Measurements from ENCODE around the gene RBCK1. TPM values are rescaled to one million over a fixed set of nuclear protein-coding genes. Genes with fewer than 3 reads are reported as not detected.
"Not testable (repeated sequence)": the region's sequence is repeated elsewhere in the genome, so short reads cannot be mapped to it uniquely, and the experiment has no call there.

RBCK1 gene
- total RNA-seq, 1 donor from 2014 or later, result 44.2 TPM

DNA sequence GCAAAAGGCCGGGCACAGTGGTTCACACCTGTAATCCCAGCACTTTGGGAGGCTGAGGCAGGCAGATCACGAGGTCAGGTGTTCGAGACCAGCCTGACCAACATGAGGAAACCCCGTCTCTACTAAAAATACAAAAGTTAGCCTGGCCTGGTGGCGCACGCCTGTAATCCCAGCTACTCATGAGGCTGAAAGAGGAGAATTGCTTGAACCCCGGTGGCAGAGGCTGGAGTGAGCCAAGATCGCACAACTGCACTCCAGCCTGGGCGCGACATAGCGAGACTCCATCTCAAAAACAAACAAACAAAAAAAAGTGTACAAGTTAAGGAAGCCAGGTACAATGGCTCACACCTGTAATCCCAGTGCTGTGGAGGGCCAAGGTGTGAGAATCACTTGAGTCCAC lies 43.9 kb downstream of the RBCK1 start:
- DNase-seq; ATAC-seq (ENCODE audit: poor library complexity); intact Hi-C loops (cut with DNase I): not testable (repeated sequence)

DNA sequence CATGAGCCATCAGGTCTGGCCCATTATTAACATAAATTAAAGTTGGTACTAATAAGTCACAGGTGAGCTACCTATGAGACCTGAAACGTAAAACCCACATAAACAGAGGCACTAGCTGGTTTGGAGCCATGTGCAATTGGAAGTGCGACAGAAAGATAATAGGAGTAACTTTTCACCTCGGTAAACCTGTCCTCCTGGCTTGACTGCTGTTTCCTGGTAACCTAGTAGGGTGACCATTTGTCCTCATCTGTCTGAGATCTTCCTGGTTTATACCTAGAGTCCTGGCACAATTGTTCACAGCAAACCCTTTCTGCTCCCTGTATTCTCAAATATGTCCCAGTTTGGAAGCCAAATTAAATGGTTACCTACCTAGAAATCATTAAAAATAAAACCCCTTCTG lies 46.9 kb downstream of the RBCK1 start:
- intact Hi-C loops (cut with DNase I), result no loop called here
- DNase-seq (no peak), ATAC-seq (ENCODE audit: poor library complexity) (no peak)

DNA sequence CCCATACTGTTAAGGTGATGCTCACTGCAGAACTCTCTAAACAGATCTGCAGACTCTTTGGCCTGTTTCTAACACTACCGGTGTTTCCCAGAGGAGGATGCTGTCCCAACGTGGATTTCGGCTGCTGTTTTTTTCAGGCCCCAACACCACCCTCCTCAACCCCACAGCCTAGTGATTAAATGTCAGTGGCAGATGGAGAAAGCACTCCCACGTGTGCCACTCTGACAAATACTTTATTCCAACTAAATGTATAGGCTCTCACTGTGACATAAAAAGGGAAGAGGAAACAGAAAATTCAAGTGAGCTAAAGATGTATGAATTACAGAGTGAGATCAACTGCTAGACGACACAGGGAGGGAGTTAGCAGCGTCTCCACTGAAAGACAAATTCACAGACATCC lies 50.7 kb downstream of the RBCK1 start:
- intact Hi-C loops (cut with DNase I), result no loop called here
- ATAC-seq (ENCODE audit: poor library complexity) (no peak), DNase-seq (no peak)

DNA sequence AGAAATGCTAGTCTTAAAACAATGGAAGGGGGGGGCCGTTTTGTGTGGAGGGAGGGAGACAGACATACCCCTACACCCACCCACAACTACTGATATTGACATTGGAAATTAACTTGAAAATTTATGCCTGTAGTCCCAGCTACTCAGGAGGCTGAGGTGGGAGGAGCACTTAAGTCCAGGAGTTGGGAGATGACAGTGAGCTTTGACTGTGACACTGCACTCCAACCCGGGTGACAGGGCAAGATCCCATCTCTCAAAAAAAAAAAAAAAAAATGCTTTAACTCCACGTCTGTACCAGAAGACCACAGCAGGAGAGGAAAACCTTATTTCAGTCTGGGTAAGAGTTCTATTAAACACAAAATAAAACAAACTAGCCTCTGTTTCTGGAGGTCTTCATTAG lies 52.1 kb downstream of the RBCK1 start:
- no peak for ATAC-seq (ENCODE audit: poor library complexity)
- intact Hi-C loops (cut with DNase I), result no loop called here
- DNase-seq, result no peak

DNA sequence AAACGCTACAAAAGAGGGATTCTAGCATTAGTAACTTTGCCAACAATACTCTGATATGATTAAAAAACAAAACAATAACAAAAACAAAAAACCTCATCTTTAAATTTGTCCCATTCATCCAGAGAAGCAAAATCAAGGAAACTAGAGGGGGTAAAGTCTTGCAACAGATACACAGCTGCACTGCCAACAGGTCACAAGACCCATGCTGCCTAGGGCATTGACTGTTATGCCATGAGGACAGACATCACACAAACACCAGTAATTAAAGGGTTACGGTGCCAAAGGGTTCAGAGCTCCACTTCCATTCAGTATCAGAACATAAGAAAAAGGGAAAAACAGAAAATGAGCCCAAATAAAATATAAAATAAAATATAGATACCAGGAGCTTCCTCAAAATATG lies 52.6 kb downstream of the RBCK1 start:
- no peak for DNase-seq
- intact Hi-C loops (cut with DNase I), result no loop called here
- ATAC-seq (ENCODE audit: poor library complexity), result no peak

DNA sequence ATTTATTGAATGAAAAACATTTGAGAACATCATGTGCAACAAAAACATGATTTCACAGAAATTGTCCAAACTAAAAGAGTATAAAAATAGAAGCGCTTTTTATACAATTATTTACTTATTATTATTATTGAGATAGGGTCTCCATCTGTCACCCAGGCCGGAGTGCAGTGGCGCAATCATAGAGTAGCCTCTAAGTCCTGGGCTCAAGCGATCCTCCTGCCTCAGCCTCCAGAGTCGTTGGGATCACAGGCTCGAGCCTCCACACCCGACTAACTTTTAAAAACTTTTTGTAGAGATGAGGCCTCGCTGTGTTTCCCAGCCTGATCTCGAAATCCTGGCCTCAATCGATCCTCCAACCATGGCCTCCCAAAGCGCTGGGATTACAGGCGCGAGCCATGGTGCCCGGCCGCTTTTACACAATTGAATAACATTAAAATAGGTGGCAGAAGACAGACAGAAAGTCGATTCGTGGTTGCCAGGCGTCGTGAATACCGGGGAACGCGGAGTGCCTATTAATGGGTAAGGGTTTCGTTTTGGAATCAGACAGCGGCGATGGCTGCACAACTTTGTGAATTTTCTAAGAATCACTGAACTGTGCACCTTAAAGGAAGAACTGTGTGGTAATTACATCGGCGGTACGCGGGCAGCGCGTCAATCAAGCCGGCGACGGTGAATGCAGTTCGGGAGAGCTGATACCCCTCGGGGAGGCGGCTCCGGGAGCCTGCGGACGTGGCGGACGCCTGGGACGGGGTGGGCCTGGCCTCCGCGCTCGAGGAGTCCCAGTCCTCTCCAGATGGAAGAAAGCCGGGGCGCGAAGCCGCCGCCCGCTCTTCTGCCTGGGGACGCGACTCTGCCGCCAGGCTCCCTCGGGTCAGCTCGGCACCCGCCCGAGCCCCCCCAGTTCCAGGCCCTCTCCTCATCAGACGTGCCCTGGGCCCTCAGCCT lies 53.4 kb downstream of the RBCK1 start:
- peak; percentile 72 for DNase-seq
- intact Hi-C loops (cut with DNase I), result no loop called here
- ATAC-seq (ENCODE audit: poor library complexity), result peak; percentile 56

DNA sequence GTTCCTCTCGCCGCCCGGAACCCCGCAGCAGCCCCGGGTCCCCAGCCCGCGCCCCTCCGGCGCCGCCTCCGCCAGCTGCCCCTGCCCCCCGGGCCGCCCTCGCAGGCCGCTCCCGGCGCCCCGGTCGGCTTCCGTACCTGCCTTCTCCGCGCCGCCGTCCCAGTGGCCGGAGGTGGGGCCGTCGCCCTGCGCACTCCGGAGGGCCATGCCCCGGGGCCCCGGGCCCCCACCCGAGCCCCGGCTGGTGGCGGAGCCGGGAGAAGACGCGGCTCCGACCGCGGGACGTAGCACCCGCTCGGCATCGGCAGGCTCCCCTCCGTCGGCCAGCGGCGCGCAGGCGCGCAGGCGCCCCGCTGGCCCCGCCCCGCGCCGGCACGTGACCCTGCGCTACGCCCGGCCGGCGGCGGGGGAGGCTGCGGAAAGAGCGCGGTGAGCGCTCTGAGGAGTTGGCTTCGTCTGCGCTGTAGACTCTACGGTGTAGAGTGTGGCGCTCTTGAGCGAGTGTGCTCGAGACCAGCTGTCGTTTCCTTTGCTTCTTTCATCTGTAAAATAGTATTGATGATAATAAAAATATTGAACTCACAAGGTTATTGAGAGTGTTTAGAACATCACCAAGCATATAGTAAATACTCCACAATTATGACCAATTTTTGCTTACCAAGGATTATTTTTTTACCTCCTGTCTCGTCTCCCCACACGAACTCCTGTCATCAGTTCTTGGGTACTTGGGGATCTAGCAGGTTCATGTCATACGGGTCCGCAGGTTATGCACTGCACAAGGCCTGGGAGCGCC lies 54.3 kb downstream of the RBCK1 start, which contains the start of gene TBC1D20:
TBC1D20 (minus strand) TSS at position 335 of the 793 bp plus-strand sequence; CDS start at position 207, 128 bp downstream.
- ATAC-seq (ENCODE audit: poor library complexity) (peak; percentile 97), DNase-seq (peak; percentile 90)
- intact Hi-C loops (cut with DNase I), result no loop called here

DNA sequence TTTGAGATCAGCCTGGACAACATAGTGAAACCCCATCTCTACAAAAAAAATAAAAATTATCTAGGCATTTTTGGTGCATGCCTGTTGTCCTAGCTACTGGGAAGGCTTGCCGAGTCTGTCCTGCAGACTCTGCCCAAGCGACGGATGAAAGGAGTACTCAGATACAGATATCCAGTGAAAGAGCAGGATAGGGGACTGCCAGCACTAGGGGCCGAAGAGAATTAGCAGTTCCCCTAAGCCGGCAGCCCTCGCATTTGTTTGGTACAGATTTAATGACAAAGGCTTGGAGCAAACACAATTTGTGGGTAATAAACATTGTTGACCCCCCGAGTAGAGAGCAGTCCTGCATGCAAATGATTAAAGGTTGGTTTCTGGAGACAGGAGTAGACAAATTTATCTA lies 59.7 kb downstream of the RBCK1 start:
- intact Hi-C loops (cut with DNase I), result no loop called here
- DNase-seq (no peak), ATAC-seq (ENCODE audit: poor library complexity) (no peak)

DNA sequence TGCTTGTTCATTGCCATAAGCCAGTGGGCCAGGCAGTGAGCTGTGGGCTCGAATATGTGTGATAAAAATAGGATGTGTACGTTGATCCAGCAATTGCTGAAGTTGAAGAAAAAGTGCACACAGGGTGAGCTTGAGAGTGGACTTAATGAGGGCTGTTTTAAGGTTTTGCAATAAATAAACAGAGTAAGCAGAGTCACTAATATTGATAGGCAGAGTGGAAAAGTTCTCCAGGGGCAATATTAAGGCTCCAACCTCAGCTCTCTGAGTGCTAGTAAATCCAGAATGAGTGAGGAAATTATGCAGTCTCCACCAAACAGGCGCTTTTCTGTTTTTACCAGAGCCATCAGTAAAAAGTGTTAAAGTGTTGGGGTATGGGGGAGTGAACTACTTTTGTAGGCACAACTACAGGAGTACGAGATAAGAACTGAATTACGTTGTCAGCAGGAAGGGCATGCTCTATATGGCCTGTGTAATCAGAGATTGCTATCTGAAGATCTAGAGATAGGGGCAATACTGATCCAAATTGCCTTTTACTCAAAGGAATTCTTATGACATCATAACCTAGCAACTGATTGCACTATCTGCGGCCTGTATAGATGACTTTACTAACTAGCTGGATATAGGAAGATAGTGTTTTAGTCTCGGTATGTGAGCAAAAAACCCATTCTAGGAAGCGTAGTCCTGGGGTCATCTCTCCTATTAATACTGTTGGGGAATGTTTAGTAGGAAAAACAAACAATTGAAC lies 61.8 kb downstream of the RBCK1 start:
- intact Hi-C loops (cut with DNase I), result no loop called here
- DNase-seq, result no peak
- ATAC-seq (ENCODE audit: poor library complexity), result no peak

DNA sequence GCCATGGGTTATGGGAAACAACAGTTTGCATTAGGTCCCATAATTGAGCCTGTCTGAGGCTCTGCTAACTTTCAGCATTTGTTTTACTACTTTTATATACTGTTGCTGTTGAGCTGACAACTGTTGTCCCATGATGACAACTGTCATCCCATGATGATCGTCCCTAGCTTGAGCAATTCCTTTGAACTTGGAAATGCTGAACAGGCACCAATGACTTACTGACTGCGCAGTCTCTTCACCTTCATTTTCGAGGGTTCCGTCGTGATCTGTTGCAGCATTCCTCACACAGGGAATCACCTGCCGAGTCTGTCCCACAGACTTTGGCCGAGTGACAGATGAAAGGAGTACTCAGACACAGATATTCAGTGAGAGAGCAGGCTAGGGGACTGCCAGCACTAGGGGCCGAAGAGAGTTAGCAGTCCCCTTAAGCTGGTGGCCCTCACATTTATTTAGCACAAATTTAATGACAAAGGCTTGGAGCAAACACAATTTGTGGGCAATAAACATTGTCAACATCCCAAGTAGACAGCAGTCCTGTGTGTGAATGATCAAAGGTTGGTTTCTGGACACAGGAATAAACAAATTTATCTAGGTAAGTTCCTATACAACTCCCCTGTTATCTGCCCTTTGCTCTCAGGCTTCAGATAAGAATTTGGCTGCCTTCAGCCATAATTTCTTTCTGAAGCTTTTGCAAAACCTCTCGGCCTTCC lies 64.2 kb downstream of the RBCK1 start:
- intact Hi-C loops (cut with DNase I), result no loop called here
- DNase-seq, result no peak
- no peak for ATAC-seq (ENCODE audit: poor library complexity)

DNA sequence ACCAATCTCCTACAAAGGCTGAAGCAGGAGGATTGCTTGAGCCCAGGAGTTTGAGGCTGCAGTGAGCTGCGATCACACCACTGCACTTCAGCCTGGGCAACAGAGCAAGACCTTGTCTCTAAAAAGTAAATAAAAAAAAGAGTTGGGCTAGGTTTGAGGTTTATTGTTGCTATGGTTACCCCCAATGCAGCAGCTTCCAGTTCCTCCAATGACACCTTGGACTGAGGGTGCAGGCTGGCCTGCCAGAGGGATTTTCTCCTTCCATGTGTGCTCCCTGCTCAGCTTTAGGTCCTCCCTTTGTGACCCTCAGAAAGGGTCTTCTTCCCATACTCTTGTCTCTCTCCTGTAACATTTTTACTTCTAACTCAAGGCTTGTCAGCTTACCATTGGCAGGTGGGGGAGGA lies 64.8 kb downstream of the RBCK1 start:
- intact Hi-C loops (cut with DNase I), result no loop called here
- no peak for DNase-seq
- ATAC-seq (ENCODE audit: poor library complexity), result no peak

DNA sequence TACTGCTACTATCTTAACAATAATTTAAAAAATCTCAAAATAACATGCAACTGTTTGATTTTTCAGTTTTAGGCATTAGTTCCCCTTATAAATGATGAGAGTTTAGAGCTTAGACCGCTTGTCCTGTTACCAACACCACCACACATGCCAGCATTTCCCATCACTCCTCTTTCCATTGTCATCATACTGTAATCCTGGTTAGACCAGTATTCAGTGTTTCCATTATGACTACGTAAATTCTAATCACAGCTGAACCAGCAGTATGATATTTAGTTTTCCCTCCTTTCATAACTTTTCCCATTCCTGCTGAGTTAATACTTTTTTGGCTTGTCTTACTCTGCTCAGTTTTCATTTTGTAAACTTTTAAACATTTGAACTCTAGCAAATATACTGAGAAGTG lies 66.5 kb downstream of the RBCK1 start:
- no peak for DNase-seq
- intact Hi-C loops (cut with DNase I), result no loop called here
- ATAC-seq (ENCODE audit: poor library complexity), result no peak

DNA sequence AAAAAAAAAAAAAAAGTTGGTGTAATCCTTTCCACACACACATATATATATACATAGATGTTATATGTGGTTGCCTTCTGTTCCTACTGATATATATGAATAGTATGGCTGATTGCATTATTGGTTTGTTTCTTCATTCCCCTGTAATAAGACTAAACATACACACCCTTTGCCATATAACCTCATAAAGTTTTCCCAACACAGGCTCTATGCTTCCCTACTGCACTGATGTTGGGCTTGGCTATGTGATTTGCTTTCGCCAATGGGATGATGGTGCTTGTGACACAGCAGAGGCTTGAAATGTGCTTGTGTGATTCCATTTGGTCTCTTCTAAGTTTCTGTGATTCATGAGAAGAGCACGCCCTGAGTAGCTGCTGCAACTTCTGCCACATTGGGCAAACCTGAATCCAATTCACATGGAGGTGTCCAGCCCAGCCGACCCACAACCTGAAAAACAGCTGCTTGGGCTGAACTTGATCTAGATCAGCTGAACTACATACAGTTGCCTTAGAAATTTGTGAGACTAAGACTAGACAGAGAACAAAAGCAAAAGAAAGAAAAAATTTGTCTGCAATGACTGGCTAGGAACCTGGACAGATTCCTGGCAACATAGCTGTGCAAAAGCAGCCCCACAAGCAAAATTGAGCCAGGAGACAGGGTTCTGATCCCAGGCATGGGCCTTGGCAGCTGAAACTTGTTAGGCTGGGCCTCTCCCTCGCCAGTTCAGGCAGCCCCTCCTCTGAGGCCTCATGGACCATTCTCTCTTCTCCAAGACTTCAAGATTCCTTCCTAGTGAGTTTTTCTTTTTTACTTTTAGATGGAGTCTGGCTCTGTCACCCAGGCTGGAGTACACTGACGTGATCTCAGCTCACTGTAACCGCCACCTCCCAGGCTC lies 67.6 kb downstream of the RBCK1 start:
- DNase-seq (no peak), ATAC-seq (ENCODE audit: poor library complexity) (no peak)
- intact Hi-C loops (cut with DNase I), result no loop called here

DNA sequence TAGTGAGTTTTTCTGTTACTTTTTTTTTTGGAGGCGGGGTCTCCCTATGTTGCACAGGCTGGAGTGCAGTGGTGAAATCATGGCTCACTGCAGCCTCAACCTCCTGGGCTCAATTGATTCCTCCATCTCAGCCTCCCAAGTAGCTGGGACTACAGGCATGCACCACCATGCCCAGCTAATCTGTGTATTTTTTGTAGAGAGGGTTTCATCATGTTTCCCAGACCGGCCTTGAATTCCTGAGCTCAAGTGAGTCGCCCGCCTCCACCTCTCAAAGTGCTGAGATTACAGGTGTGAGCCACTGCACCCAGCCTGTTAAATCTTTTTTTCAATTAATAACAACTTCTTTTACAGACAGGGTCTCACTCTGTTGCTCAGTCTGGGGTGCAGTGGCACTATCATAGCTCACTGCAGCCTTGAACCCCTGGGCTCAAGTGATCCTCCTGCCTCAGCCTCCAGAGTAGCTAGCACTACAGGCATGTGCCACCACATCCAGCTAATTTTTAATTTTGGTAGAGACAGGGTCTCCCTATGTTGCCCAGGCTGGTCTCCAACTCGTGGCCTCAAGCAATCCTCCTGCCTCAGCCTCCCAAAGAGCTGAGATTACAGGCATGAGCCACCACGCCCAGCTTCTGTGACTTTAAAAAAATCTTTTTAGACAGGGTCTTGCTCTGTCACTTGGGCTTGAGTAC lies 68.6 kb downstream of the RBCK1 start:
- intact Hi-C loops (cut with DNase I); ATAC-seq (ENCODE audit: poor library complexity): not testable (repeated sequence)

DNA sequence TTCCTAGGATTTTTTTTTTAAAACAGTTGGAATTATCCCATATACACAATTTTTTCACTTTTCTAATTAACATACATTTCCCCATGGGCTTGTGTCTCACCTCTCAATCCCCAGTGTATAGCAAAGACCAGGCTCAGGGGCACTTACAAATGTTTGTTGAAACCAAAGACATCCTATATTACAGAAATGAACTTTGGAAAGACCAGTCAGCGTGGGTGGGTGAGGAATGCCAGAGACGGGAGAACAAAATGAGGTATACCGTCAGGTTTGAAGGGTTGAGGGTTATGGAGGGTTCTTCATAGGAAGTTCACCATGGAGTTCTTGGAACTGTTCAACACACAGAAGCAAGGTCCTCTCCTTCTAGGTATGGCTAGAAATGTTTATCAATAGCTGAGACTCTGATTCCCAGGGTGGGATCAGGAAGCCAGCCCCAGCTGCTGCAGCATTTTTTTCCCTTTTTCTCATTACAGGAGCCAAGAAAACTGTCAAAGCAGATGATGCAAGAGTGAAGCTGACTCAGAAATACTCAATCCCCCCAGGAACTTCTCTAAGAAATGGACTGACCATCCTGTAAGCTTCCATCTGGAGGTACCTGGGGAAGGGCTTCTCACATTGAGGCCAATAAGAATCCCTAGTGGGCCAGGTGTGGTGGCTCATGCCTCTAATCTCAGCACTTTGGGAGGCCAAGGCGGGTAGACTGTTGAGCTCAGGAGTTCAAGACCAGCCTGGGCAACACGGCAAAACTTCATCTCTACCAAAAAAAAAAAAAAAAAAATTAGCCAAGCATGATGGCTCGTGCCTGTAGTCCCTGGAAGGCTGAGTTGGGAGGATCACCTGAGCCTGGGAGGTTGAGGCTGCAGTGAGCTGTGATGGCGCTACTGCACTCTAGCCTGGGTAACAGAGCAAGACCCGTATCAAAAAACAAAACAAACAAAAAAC lies 70.2 kb downstream of the RBCK1 start:
- DNase-seq (no peak), ATAC-seq (ENCODE audit: poor library complexity) (peak; percentile 53)
- intact Hi-C loops (cut with DNase I), result loop anchor here (2.0 kb wide), 1 partner anchor 123 kb away; no protein-coding TSS in a partner anchor

More for the DNA sequence above, 68.6 kb downstream of the RBCK1 start:
- DNase-seq, result not testable (repeated sequence)

DNA sequence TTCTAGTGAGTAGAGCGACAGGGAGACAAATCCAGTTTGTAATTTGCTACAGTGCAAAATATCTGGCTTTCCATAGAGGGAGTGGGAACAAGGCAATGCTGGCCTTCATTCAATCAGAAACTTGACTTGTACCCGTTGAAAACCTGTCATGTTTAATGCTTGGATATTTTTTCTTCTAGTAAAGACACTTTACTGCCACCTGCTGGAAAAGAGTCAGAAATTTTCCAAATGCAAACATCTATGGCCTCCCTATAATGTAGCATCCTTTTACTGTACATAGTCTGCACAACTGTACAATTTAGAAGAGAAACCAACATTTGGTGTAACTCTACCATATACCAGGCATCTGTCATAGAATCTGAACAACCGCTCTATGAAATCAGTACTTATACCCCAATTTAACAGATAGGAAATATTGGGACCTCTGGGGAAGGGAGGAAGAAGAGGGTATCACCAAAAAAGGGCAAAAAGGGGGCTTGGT lies 70.9 kb downstream of the RBCK1 start:
- ATAC-seq (ENCODE audit: poor library complexity) (peak; percentile 49), DNase-seq (no peak)
- intact Hi-C loops (cut with DNase I), result loop anchor here (2.0 kb wide), 1 partner anchor 124 kb away; no protein-coding TSS in a partner anchor

Data from Right ventricle myocardium superior (tissue), 1 donor.